ENCODE measurements around the gene LGR6. TPM values are rescaled to one million over a fixed set of nuclear protein-coding genes. Genes with fewer than 3 reads are reported as not detected.

The LGR6 gene
- total RNA-seq, 1 experiment from 2014 or later = 0.08 TPM

DNA sequence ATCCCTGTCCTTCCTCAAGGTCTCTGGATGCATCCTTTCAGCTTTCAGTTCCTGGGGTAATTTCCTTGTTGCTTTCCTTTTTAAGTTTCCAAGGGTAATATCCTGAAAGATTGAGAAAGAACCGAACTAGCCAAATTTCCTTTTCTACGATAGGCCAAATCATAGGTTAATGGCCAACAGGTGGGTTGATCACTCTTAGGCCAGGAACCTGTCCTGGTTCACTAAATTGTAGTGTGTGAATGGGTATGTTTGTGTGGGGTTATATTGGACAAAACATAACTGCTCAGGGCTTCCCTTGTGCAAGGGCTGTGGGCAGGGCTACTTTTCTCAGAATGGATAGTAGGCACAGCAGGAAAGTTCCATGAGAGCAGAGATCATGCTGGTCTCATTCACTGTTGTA is 131.0 kb downstream of the LGR6 start:
- Histone ChIP-seq H3K9me3 (ENCODE audit: control insufficient read depth, insufficient read depth, low read depth, low read length) (no peaks in the 10 kb centered on the region), H3K27me3 (ENCODE audit: control insufficient read depth, insufficient read depth, low read length) (peaks cover 2% of the 10 kb centered on the region; the same call in 1 of the 2 replicates), H3K27ac (ENCODE audit: low read length) (no peak overlapping the region), H3K4me3 (ENCODE audit: low read depth in 2 of 2, low read length in 2 of 2) (no peak overlapping the region), H3K36me3 (ENCODE audit: control insufficient read depth, insufficient read depth, low read length) (no peaks in the 10 kb centered on the region), H3K4me1 (ENCODE audit: control insufficient read depth, insufficient read depth, low read length) (no peaks in the 10 kb centered on the region)
- ATAC-seq (no peak), DNase-seq (ENCODE audit: low read depth, low spot score) (no peak)
- CTCF ChIA-PET = interaction anchor here (0.7 kb wide), 1 partner anchor 128 kb away, joined by 3 read pairs; no protein-coding TSS in a partner anchor
- POLR2A ChIA-PET = no interaction called here
- in situ Hi-C loops (cut with HindIII; ENCODE audit: low pct_unique_long_range_greater_than_20kb, low sequenced_read_pairs) (loop anchor here (25.0 kb wide), 1 partner anchor 112 kb away; no protein-coding TSS in a partner anchor), intact Hi-C loops (cut with micrococcal nuclease; ENCODE audit: unreplicated experiment) (no loop called here)
- no TSS peak for BruUV-seq (replicated peaks)
- TF ChIP-seq CTCF (IDR thresholded peaks at IDR 0.05) = no peak
- TF ChIP-seq REST (IDR thresholded peaks at IDR 0.05; ENCODE audit: insufficient read depth in 1 of 2, low read depth in 2 of 2, low read length in 1 of 2) = no peak
- no peak for TF ChIP-seq TCF7L2 (IDR thresholded peaks at IDR 0.05; ENCODE audit: low read depth, low read length)
- no peak for TF ChIP-seq POLR2AphosphoS5 (IDR thresholded peaks at IDR 0.05; ENCODE audit: low read depth, low read length)
- no peak for TF ChIP-seq SIN3A (IDR thresholded peaks at IDR 0.05; ENCODE audit: borderline replicate concordance, insufficient read depth, low read depth, low read length)

- intact Hi-C loops (cut with micrococcal nuclease; ENCODE audit: unreplicated experiment) = no loop called here
- POLR2A ChIA-PET = no interaction called here
- no TSS peak for BruUV-seq (replicated peaks)
- Histone ChIP-seq H3K27ac (ENCODE audit: low read length) (no peak overlapping the region), H3K36me3 (ENCODE audit: control insufficient read depth, insufficient read depth, low read length) (peaks cover 36% of the 10 kb centered on the region), H3K27me3 (ENCODE audit: control insufficient read depth, insufficient read depth, low read length) (no peaks in the 10 kb centered on the region), H3K4me3 (ENCODE audit: low read depth in 2 of 2, low read length in 2 of 2) (no peak overlapping the region), H3K4me1 (ENCODE audit: control insufficient read depth, insufficient read depth, low read length) (no peaks in the 10 kb centered on the region), H3K9me3 (ENCODE audit: control insufficient read depth, insufficient read depth, low read depth, low read length) (no peaks in the 10 kb centered on the region)
- TF ChIP-seq SIN3A (IDR thresholded peaks at IDR 0.05; ENCODE audit: borderline replicate concordance, insufficient read depth, low read depth, low read length) = no peak
- peak; percentile 38; the same call in 1 of the 2 replicates for TF ChIP-seq CTCF (IDR thresholded peaks at IDR 0.05)
- in situ Hi-C loops (cut with HindIII; ENCODE audit: low pct_unique_long_range_greater_than_20kb, low sequenced_read_pairs) = no loop called here
- ATAC-seq = peak; percentile 59; the same call in 1 of the 2 replicates
- no peak for DNase-seq (ENCODE audit: low read depth, low spot score)
- CTCF ChIA-PET = no interaction called here
Observed at GRCh38 chr1:202329891-202330290, 136.3 kb downstream of the LGR6 start.

Measured in Panc1 (cell line).